ENCODE data around the gene SYT17.
A peak's percentile ranks its signal among the peaks of the same experiment; 100 is the strongest.

- TF ChIP-seq CTCF (IDR thresholded peaks at IDR 0.05): peak; percentile 11 to 84 (median 60)
- TF ChIP-seq POLR2A (IDR thresholded peaks at IDR 0.05): no peak
Measured at GRCh38 chr16:19167710-19168370, at the start of gene SYT17.

Measured in adrenal gland (tissue), 5 donors.